ENCODE data around the gene SLC13A1. TPM values are rescaled to one million over a fixed set of nuclear protein-coding genes. Genes with fewer than 3 reads are reported as not detected.

SLC13A1 gene
- total and polyA plus RNA-seq, 10 of the 15 experiments (the other 5 are each of a cell fraction or from before 2014, with no cell fraction given) = 0.10 TPM; not detected in 9

- H2AFZ ChIP-seq (ENCODE audit: control insufficient read depth, low read depth, low read length) = no peak overlapping the region
- SMC1A ChIA-PET (ENCODE audit: uncharacterized antibody, unreplicated experiment) = no interaction called here
- FAIRE-seq (no peak), ATAC-seq (no peak), DNase-seq (ENCODE audit: low read depth, low spot score) (no peak)
- RAD21 ChIA-PET (ENCODE audit: unreplicated experiment) = no interaction called here
- H3K36me3 ChIP-seq (ENCODE audit: control insufficient read depth in 2 of 2, insufficient read depth in 2 of 2, low read length in 1 of 2) = no peaks in the 10 kb centered on the region
- H3K79me2 ChIP-seq (ENCODE audit: control insufficient read depth, insufficient read depth, low read length) = no peaks in the 10 kb centered on the region
- POLR2A ChIA-PET = no interaction called here
- no peak overlapping the region for H3K9ac ChIP-seq (ENCODE audit: control insufficient read depth, insufficient read depth, low read length)
- CTCF ChIA-PET = interaction anchor here (1.4 kb wide), 1 partner anchor 11 kb away, joined by 4 read pairs; no protein-coding TSS in a partner anchor
- H3K27me3 ChIP-seq (replicated peaks in 1 of 2; ENCODE audit: control insufficient read depth in 2 of 2, insufficient read depth in 2 of 2, low read length in 1 of 2) = no peaks in the 10 kb centered on the region
- no peaks in the 10 kb centered on the region for H3K4me1 ChIP-seq (ENCODE audit: control insufficient read depth, insufficient read depth, low read length)
- intact Hi-C loops (cut with micrococcal nuclease; ENCODE audit: unreplicated experiment) = no loop called here
- no peaks in the 10 kb centered on the region for H3K9me3 ChIP-seq (replicated peaks; ENCODE audit: control insufficient read depth, insufficient read depth, low read length)
- no peak overlapping the region for H3K4me3 ChIP-seq
- no peak for TF ChIP-seq NR2F1 (conservative IDR thresholded peaks at IDR 0.05)
- no peak for TF ChIP-seq ZNF384 (IDR thresholded peaks at IDR 0.05; ENCODE audit: borderline replicate concordance, low read depth, low read length)
- no peak for TF ChIP-seq BRCA1 (IDR thresholded peaks at IDR 0.05; ENCODE audit: low read depth, low read length)
- TF ChIP-seq ZNF274 (IDR thresholded peaks at IDR 0.05; ENCODE audit: insufficient read depth, insufficient read length) = no peak
- no peak for TF ChIP-seq RBBP5 (conservative IDR thresholded peaks at IDR 0.05)
- no peak for TF ChIP-seq CREM (IDR thresholded peaks at IDR 0.05; ENCODE audit: low read depth)
- no peak for TF ChIP-seq RUNX3 (IDR thresholded peaks at IDR 0.05; ENCODE audit: low read length)
- TF ChIP-seq E2F4 (IDR thresholded peaks at IDR 0.05; ENCODE audit: low read depth, low read length) = no peak
- TF ChIP-seq CEBPB (IDR thresholded peaks at IDR 0.05; ENCODE audit: borderline replicate concordance in 1 of 2, low read depth in 2 of 2, low read length in 2 of 2) = no peak
- no peak for TF ChIP-seq FOS (IDR thresholded peaks at IDR 0.05; ENCODE audit: borderline replicate concordance, extremely low read depth, insufficient read length)
- no peak for TF ChIP-seq ETV6 (conservative IDR thresholded peaks at IDR 0.05 in 1 of 2, IDR thresholded peaks at IDR 0.05 in 1 of 2; ENCODE audit: borderline replicate concordance in 1 of 2, low read depth in 1 of 2)
- H3K4me2 ChIP-seq (ENCODE audit: control insufficient read depth, insufficient read depth) = no peak overlapping the region
- H4K20me1 ChIP-seq (ENCODE audit: control insufficient read depth, insufficient read depth) = no peaks in the 10 kb centered on the region
- in situ Hi-C loops (cut with MboI) = no loop called here
- H3K27ac ChIP-seq (ENCODE audit: control insufficient read depth, insufficient read depth) = no peak overlapping the region
- BruUV-seq (replicated peaks) = no TSS peak
These were observed 79.5 kb downstream of the SLC13A1 start for GRCh38 chr7:123120286-123120685.

All from GM12878 (cell line).